ENCODE measurements around the gene PTPRB.

PTPRB gene

GRCh38 chr12:70608184-70608583 is 29.0 kb downstream of the PTPRB start:
- DNase-seq (ENCODE audit: extremely low read depth, low read depth): no peak
- TF ChIP-seq, protein P1, sequence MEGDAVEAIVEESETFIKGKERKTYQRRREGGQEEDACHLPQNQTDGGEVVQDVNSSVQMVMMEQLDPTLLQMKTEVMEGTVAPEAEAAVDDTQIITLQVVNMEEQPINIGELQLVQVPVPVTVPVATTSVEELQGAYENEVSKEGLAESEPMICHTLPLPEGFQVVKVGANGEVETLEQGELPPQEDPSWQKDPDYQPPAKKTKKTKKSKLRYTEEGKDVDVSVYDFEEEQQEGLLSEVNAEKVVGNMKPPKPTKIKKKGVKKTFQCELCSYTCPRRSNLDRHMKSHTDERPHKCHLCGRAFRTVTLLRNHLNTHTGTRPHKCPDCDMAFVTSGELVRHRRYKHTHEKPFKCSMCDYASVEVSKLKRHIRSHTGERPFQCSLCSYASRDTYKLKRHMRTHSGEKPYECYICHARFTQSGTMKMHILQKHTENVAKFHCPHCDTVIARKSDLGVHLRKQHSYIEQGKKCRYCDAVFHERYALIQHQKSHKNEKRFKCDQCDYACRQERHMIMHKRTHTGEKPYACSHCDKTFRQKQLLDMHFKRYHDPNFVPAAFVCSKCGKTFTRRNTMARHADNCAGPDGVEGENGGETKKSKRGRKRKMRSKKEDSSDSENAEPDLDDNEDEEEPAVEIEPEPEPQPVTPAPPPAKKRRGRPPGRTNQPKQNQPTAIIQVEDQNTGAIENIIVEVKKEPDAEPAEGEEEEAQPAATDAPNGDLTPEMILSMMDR (IDR thresholded peaks at IDR 0.05; ENCODE audit: low read depth, low read length, missing control alignments): no peak
- no peak overlapping the region for H3K4me3 ChIP-seq (replicated peaks; ENCODE audit: low read depth, low read length)

DNA sequence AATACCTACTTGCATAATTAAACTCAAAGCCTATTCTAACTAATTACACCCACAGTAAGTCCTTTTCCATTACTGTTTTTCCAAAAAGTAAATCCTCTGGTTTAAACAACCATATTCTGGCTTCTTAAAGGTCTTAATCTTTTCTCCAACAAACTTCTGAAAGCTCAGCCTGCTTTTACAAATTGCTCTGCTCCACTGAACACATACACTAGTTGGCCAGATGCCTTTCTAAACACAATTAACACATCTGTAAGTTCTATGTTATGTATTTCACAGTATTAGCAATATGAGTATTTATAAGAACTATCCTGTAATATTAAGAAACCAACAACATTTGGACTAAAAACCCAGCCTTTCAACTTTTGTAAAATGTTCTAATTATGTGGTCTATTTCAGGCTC is 30.1 kb downstream of the PTPRB start:
- no peak overlapping the region for H3K4me3 ChIP-seq (replicated peaks; ENCODE audit: low read depth, low read length)
- TF ChIP-seq, protein P1 (IDR thresholded peaks at IDR 0.05; ENCODE audit: low read depth, low read length, missing control alignments): no peak
- DNase-seq (ENCODE audit: extremely low read depth, low read depth): no peak

DNA sequence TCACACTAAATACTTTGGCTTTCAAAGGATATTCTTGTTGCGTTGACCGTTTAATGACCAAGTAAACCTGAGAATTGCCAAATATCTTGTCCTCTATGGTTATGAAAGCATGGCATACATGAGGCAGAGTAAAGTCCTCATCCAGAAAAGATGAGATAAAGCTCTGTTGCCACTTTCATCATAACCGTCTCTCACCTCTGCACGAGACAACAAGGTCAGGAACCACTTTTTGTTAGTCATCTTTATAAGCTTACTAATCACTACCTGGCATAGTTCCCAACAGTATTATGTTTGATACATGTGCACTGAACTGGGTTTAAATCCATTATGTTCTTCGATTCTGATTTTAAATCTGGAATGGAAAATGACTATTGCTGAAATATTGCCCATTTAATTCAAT is 31.3 kb downstream of the PTPRB start:
- DNase-seq (ENCODE audit: extremely low read depth, low read depth): no peak
- no peak overlapping the region for H3K4me3 ChIP-seq (replicated peaks; ENCODE audit: low read depth, low read length)
- TF ChIP-seq, protein P1 (IDR thresholded peaks at IDR 0.05; ENCODE audit: low read depth, low read length, missing control alignments): no peak

GRCh38 chr12:70604662-70605061 is 32.6 kb downstream of the PTPRB start:
- no peak for DNase-seq (ENCODE audit: extremely low read depth, low read depth)
- no peak overlapping the region for H3K4me3 ChIP-seq (replicated peaks; ENCODE audit: low read depth, low read length)
- TF ChIP-seq, protein P1 (IDR thresholded peaks at IDR 0.05; ENCODE audit: low read depth, low read length, missing control alignments): no peak

DNA sequence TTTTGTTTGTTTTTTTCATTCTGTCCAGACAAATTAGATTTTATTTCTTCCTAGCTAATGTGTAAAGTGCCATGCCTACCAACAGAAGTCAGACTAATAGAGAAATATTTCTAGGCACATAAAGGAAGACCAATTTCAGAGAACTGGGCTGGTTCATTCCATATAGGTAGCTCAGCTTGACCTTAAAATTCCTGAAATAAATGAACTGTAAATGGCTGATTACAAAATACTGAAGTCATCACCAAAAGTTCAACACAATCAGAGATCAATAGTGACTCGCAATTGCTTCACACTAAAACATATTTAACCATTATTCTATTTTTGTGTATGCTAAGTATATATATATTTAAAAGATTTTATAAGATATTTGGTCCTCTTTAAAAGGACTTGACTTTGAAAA is 34.2 kb downstream of the PTPRB start:
- no peak for DNase-seq (ENCODE audit: extremely low read depth, low read depth)
- TF ChIP-seq, protein P1 (IDR thresholded peaks at IDR 0.05; ENCODE audit: low read depth, low read length, missing control alignments): no peak

DNA sequence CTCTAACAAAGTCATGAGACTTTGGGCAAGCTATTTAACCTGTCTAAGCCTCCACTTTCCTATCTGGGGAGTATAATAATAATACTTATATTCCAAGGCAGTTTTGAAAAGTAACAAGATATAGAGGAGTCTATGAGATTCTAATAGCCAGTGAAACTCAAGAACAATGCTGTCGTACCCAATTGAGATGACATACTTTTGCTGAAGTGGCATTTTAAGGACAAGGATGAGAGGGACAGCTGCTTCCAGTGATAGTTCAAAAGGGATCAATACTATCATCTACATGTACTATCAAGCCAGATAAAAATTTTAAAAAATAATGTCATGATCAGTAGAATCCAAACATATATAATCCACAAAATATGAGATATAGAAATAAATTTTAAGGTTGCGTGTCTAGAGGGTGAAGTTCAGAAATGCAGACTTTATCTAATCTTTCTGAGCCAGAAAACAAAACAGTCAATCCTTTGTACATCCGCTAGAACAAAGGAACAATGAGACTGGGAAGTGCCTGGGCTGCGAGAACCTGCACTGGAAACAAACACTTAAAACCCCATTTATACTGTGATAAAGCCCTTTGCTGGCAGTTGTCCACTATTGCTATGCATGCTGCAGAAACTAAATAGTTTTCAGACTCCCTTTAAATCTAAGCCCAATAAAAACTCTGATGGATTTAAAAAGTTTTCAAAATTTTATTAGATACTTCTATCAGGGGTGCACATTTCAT is 38.6 kb downstream of the PTPRB start:
- DNase-seq (ENCODE audit: extremely low read depth, low read depth): no peak
- TF ChIP-seq, protein P1 (IDR thresholded peaks at IDR 0.05; ENCODE audit: low read depth, low read length, missing control alignments): no peak

More for the DNA sequence above, 34.2 kb downstream of the PTPRB start:
- no peak overlapping the region for H3K4me3 ChIP-seq (replicated peaks; ENCODE audit: low read depth, low read length)

GRCh38 chr12:70592664-70593063 is 44.6 kb downstream of the PTPRB start:
- H3K4me3 ChIP-seq (replicated peaks; ENCODE audit: low read depth, low read length): no peak overlapping the region
- TF ChIP-seq, protein P1 (IDR thresholded peaks at IDR 0.05; ENCODE audit: low read depth, low read length, missing control alignments): no peak
- DNase-seq (ENCODE audit: extremely low read depth, low read depth): no peak

More for the DNA sequence above, 38.6 kb downstream of the PTPRB start:
- no peak overlapping the region for H3K4me3 ChIP-seq (replicated peaks; ENCODE audit: low read depth, low read length)
